GM12878 (cell line): ENCODE measurements around the gene SCYGR3. TPM values are rescaled to one million over a fixed set of nuclear protein-coding genes. Genes with fewer than 3 reads are reported as not detected.

ENCODE experiments used
- ATF7 ChIP-seq: fragments of 450-650 bp; IDR thresholded peaks from 2 replicates; pipeline ENCODE4 v1.6.1; 2016; ENCODE audit warnings: low read depth, mild to moderate bottlenecking
- BCL11A ChIP-seq: IDR thresholded peaks from 2 replicates; pipeline ENCODE4 v1.6.1; 2011; ENCODE audit warnings: low read depth, low read length
- CBFB ChIP-seq: IDR thresholded peaks from 2 replicates; pipeline ENCODE4 v1.6.1; 2016; ENCODE audit warnings: antibody characterized with exemption, low read depth
- CREM ChIP-seq: IDR thresholded peaks from 2 replicates; pipeline ENCODE4 v1.6.1; 2014; ENCODE audit warnings: antibody characterized with exemption, low read depth
- FOXM1 ChIP-seq: IDR thresholded peaks from 2 replicates; pipeline ENCODE4 v1.6.1; 2012; ENCODE audit warnings: low read depth, mild to moderate bottlenecking, inconsistent platforms, low read length, moderate library complexity
- GATAD2B ChIP-seq: fragments of 450-650 bp; conservative IDR thresholded peaks from 2 replicates; pipeline ENCODE4 v1.6.1; 2017; ENCODE audit warnings: low read depth, mild to moderate bottlenecking, moderate library complexity
- HDAC2 ChIP-seq: fragments of 200-600 bp; sonication (generic); IDR thresholded peaks from 2 replicates; pipeline ENCODE4 v1.6.1; 2017
- MTA2 ChIP-seq: fragments of 450-650 bp; IDR thresholded peaks from 2 replicates; pipeline ENCODE4 v1.6.1; 2016; ENCODE audit warnings: low read depth, mild to moderate bottlenecking, moderate library complexity
- MYC ChIP-seq: IDR thresholded peaks from 2 replicates; pipeline ENCODE4 v1.6.1; 2011; ENCODE audit warnings: mild to moderate bottlenecking, low read length, moderate library complexity, inconsistent platforms; ENCODE audit not compliant: insufficient read depth, insufficient replicate concordance, insufficient read length, severe bottlenecking
- SPI1 ChIP-seq: IDR thresholded peaks from 2 replicates; pipeline ENCODE4 v1.6.1; 2011; ENCODE audit warnings: low read depth, mild to moderate bottlenecking, low read length, moderate library complexity, borderline replicate concordance; ENCODE audit not compliant: insufficient read depth
- STAT1 ChIP-seq: fragments of 450-650 bp; conservative IDR thresholded peaks from 2 replicates; pipeline ENCODE4 v1.6.1; 2014; ENCODE audit warnings: antibody characterized with exemption, mild to moderate bottlenecking
- TCF12 ChIP-seq: IDR thresholded peaks from 2 replicates; pipeline ENCODE4 v1.6.1; 2011; ENCODE audit warnings: low read depth, mild to moderate bottlenecking, low read length
- YY1 ChIP-seq: IDR thresholded peaks from 2 replicates; pipeline ENCODE4 v1.6.1; 2011; ENCODE audit warnings: low read depth, mild to moderate bottlenecking, low read length
- ZNF274 ChIP-seq: IDR thresholded peaks from one replicate; pipeline ENCODE4 v1.8.0; 2011; ENCODE audit not compliant: insufficient read length, insufficient read depth
- ZNF622 ChIP-seq: fragments of 450-650 bp; IDR thresholded peaks from 2 replicates; pipeline ENCODE4 v1.6.1; 2017; ENCODE audit warnings: mild to moderate bottlenecking, inconsistent platforms
- polyA plus RNA-seq, 11 experiments: library from polyadenylated mRNA; depleted of rRNA in 4 of 11; unstranded in 6 of 11; stranded (reverse) in 5 of 11; fragments of >200 nt; fragmentation: Nextera tagmentation in 4 of 11; fragmentation: Illumina TruSeq in 1 of 11; extraction: Ambion mirVana in 4 of 11; extraction: Trizol in 1 of 11; gene quantifications; 1 replicate in 1 of 11; 2 replicates in 10 of 11; pipeline versions ENCODE4 v1.2.1 to v1.2.3, GENCODE V29; 2011 to 2016; ENCODE audit warnings: inconsistent platforms in 2 of 11, missing spikeins in 2 of 11, low read depth in 1 of 11
- total RNA-seq, 4 experiments: library from RNA; depleted of rRNA in 3 of 4; stranded (reverse); fragments of >200 nt in 3 of 4; fragmentation: Illumina TruSeq in 1 of 4; extraction: Trizol in 1 of 4; gene quantifications; 2 replicates each; pipeline versions ENCODE4 v1.2.1 to v1.2.3, GENCODE V29; 2013 to 2021
- TF ChIP-seq, protein P1 (sequence below): fragments of 450-650 bp; formaldehyde crosslinking; IDR thresholded peaks from 2 replicates; pipeline ENCODE4 v1.4.0; 2022; ENCODE audit warnings: mild to moderate bottlenecking, moderate library complexity
- TF ChIP-seq, protein P2 (sequence below): fragments of 450-650 bp; IDR thresholded peaks from 2 replicates; pipeline ENCODE4 v1.6.1; 2017; ENCODE audit warnings: borderline replicate concordance
- TF ChIP-seq, protein P3 (sequence below): fragments of 450-650 bp; IDR thresholded peaks from 2 replicates; pipeline ENCODE4 v1.6.1; 2016; ENCODE audit warnings: mild to moderate bottlenecking
- TF ChIP-seq, protein P4 (sequence below): IDR thresholded peaks from 2 replicates; pipeline ENCODE4 v1.6.1; 2012; ENCODE audit warnings: improper control_type of control experiment, low read depth, low read length; ENCODE audit not compliant: insufficient replicate concordance

SCYGR3 gene
- total and polyA plus RNA-seq, 10 of the 15 experiments (the other 5 are each of a cell fraction or from before 2014, with no cell fraction given) = not detected

DNA sequence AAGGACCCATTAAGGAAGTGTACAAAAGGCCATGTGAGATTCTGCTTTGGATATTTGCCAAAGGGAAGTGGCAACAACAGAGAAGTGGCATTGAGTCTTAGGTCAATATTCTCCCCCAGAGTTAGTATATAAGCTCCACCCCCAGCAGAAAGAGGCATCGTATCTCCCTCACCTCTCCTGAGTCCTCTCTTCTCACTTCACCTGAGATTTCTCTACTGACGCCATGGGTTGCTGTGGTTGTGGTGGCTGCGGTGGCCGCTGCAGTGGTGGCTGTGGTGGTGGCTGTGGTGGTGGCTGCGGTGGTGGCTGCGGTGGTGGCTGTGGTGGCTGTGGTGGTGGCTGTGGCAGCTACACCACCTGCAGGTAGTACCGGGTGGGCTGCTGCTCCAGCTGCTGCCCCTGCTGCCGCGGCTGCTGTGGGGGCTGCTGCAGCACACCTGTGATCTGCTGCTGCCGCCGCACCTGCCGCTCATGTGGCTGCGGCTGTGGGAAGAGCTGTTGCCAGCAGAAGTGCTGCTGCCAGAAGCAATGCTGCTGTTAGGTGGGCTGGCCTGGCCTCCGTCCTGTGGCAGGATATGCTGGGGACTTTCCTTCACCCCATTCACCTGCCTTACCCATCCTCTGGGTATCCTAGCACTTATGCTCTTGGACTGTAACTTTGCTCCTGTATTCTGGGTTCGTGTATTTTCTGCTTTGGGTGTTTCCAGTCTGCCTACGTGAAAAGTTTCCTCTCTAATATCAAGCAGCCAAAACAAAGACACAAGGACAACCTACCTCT is 5.9 kb downstream of the SCYGR3 start (continued):
- TF ChIP-seq, protein P1, sequence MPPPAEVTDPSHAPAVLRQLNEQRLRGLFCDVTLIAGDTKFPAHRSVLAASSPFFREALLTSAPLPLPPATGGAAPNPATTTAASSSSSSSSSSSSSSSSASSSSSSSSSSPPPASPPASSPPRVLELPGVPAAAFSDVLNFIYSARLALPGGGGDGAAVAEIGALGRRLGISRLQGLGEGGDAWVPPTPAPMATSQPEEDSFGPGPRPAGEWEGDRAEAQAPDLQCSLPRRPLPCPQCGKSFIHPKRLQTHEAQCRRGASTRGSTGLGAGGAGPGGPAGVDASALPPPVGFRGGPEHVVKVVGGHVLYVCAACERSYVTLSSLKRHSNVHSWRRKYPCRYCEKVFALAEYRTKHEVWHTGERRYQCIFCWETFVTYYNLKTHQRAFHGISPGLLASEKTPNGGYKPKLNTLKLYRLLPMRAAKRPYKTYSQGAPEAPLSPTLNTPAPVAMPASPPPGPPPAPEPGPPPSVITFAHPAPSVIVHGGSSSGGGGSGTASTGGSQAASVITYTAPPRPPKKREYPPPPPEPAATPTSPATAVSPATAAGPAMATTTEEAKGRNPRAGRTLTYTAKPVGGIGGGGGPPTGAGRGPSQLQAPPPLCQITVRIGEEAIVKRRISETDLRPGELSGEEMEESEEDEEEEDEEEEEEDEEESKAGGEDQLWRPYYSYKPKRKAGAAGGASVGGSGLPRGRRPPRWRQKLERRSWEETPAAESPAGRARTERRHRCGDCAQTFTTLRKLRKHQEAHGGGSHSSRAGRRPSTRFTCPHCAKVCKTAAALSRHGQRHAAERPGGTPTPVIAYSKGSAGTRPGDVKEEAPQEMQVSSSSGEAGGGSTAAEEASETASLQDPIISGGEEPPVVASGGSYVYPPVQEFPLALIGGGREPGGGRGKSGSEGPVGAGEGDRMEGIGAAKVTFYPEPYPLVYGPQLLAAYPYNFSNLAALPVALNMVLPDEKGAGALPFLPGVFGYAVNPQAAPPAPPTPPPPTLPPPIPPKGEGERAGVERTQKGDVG = no peak
- TF ChIP-seq GATAD2B = peak; percentile 85
- no peak for TF ChIP-seq BCL11A
- peak; percentile 67 for TF ChIP-seq MTA2
- TF ChIP-seq STAT1 = no peak
- no peak for TF ChIP-seq HDAC2
- peak; percentile 97 for TF ChIP-seq CBFB
- TF ChIP-seq, protein P2, sequence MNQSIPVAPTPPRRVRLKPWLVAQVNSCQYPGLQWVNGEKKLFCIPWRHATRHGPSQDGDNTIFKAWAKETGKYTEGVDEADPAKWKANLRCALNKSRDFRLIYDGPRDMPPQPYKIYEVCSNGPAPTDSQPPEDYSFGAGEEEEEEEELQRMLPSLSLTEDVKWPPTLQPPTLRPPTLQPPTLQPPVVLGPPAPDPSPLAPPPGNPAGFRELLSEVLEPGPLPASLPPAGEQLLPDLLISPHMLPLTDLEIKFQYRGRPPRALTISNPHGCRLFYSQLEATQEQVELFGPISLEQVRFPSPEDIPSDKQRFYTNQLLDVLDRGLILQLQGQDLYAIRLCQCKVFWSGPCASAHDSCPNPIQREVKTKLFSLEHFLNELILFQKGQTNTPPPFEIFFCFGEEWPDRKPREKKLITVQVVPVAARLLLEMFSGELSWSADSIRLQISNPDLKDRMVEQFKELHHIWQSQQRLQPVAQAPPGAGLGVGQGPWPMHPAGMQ = peak; percentile 92
- TF ChIP-seq FOXM1 = no peak
- TF ChIP-seq ZNF274 = no peak
- TF ChIP-seq, protein P3, sequence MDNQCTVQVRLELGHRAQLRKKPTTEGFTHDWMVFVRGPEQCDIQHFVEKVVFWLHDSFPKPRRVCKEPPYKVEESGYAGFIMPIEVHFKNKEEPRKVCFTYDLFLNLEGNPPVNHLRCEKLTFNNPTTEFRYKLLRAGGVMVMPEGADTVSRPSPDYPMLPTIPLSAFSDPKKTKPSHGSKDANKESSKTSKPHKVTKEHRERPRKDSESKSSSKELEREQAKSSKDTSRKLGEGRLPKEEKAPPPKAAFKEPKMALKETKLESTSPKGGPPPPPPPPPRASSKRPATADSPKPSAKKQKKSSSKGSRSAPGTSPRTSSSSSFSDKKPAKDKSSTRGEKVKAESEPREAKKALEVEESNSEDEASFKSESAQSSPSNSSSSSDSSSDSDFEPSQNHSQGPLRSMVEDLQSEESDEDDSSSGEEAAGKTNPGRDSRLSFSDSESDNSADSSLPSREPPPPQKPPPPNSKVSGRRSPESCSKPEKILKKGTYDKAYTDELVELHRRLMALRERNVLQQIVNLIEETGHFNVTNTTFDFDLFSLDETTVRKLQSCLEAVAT = peak; percentile 98
- TF ChIP-seq, protein P4, sequence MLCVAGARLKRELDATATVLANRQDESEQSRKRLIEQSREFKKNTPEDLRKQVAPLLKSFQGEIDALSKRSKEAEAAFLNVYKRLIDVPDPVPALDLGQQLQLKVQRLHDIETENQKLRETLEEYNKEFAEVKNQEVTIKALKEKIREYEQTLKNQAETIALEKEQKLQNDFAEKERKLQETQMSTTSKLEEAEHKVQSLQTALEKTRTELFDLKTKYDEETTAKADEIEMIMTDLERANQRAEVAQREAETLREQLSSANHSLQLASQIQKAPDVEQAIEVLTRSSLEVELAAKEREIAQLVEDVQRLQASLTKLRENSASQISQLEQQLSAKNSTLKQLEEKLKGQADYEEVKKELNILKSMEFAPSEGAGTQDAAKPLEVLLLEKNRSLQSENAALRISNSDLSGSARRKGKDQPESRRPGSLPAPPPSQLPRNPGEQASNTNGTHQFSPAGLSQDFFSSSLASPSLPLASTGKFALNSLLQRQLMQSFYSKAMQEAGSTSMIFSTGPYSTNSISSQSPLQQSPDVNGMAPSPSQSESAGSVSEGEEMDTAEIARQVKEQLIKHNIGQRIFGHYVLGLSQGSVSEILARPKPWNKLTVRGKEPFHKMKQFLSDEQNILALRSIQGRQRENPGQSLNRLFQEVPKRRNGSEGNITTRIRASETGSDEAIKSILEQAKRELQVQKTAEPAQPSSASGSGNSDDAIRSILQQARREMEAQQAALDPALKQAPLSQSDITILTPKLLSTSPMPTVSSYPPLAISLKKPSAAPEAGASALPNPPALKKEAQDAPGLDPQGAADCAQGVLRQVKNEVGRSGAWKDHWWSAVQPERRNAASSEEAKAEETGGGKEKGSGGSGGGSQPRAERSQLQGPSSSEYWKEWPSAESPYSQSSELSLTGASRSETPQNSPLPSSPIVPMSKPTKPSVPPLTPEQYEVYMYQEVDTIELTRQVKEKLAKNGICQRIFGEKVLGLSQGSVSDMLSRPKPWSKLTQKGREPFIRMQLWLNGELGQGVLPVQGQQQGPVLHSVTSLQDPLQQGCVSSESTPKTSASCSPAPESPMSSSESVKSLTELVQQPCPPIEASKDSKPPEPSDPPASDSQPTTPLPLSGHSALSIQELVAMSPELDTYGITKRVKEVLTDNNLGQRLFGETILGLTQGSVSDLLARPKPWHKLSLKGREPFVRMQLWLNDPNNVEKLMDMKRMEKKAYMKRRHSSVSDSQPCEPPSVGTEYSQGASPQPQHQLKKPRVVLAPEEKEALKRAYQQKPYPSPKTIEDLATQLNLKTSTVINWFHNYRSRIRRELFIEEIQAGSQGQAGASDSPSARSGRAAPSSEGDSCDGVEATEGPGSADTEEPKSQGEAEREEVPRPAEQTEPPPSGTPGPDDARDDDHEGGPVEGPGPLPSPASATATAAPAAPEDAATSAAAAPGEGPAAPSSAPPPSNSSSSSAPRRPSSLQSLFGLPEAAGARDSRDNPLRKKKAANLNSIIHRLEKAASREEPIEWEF = no peak
- TF ChIP-seq ATF7 = 0 out of 2 replicates have a peak, but pooled peaks have one; percentile 17
- no peak for TF ChIP-seq MYC
- TF ChIP-seq ZNF622 = no peak
- peak; percentile 73 for TF ChIP-seq TCF12
- no peak for TF ChIP-seq CREM
- peak; percentile 42; the same call in 1 of the 2 replicates for TF ChIP-seq SPI1
- TF ChIP-seq YY1 = no peak
